Astrocyte (in vitro differentiated cells and primary cell): ENCODE measurements around the gene KMT2C. TPM values are rescaled to one million over a fixed set of nuclear protein-coding genes. Genes with fewer than 3 reads are reported as not detected.
"Not testable (repeated sequence)": the region's sequence is repeated elsewhere in the genome, so short reads cannot be mapped to it uniquely, and the experiment has no call there.

Experiments used
- DNase-seq: peaks from one replicate; pipeline ENCODE4 v3.0.0-alpha.2; 2010; ENCODE audit warnings: low read depth
- FAIRE-seq: peaks from 2 replicates; lab custom pipeline; 2011; peaks lifted over from hg19 to GRCh38; lab: Jason Lieb, UNC
- H2AFZ ChIP-seq: 2 replicates; pipeline ENCODE4 v1.6.0; 2012; ENCODE audit warnings: low read depth, low read length, inconsistent platforms
- H3K27ac ChIP-seq: 2 replicates; pipeline ENCODE4 v1.5.1; 2011; ENCODE audit warnings: low read depth, low read length, inconsistent platforms
- H3K27me3 ChIP-seq: 2 replicates; pipeline ENCODE4 v1.6.0; 2011; ENCODE audit warnings: low read length, inconsistent platforms; ENCODE audit not compliant: insufficient read depth
- H3K36me3 ChIP-seq: 2 replicates; pipeline ENCODE4 v1.5.1; 2011; ENCODE audit warnings: low read length, inconsistent platforms; ENCODE audit not compliant: insufficient read depth
- H3K4me1 ChIP-seq: 2 replicates; pipeline ENCODE4 v1.5.1; 2011; ENCODE audit warnings: low read length, inconsistent platforms; ENCODE audit not compliant: insufficient read depth
- H3K4me2 ChIP-seq: 2 replicates; pipeline ENCODE4 v1.6.0; 2012; ENCODE audit warnings: low read length, inconsistent platforms
- H3K4me3 ChIP-seq: 2 replicates; pipeline ENCODE4 v1.5.1; 2011; ENCODE audit warnings: low read depth, mild to moderate bottlenecking, low read length, inconsistent platforms; ENCODE audit not compliant: insufficient read depth
- H3K79me2 ChIP-seq: 2 replicates; pipeline ENCODE4 v1.6.0; 2012; ENCODE audit warnings: mild to moderate bottlenecking, low read length, inconsistent platforms; ENCODE audit not compliant: insufficient read depth
- H3K9ac ChIP-seq: 2 replicates; pipeline ENCODE4 v1.6.0; 2012; ENCODE audit warnings: mild to moderate bottlenecking, low read length, inconsistent platforms
- H3K9me3 ChIP-seq: 2 replicates; pipeline ENCODE4 v1.5.1; 2012; ENCODE audit warnings: low read depth, mild to moderate bottlenecking, low read length, inconsistent platforms; ENCODE audit not compliant: insufficient read depth
- H4K20me1 ChIP-seq: 2 replicates; pipeline ENCODE4 v1.6.0; 2012; ENCODE audit warnings: low read length, inconsistent platforms; ENCODE audit not compliant: insufficient read depth
- H3K27ac Mint-ChIP-seq: one replicate; pipeline ENCODE4 v1.8.0; 2021; ENCODE audit warnings: mild to moderate bottlenecking, mixed read lengths; ENCODE audit not compliant: unreplicated experiment
- H3K27me3 Mint-ChIP-seq: one replicate; pipeline ENCODE4 v1.8.0; 2021; ENCODE audit warnings: low read depth, mixed read lengths; ENCODE audit not compliant: unreplicated experiment
- H3K36me3 Mint-ChIP-seq: one replicate; pipeline ENCODE4 v1.8.0; 2021; ENCODE audit warnings: low read depth, mixed read lengths; ENCODE audit not compliant: unreplicated experiment
- H3K4me1 Mint-ChIP-seq: one replicate; pipeline ENCODE4 v1.8.0; 2021; ENCODE audit warnings: low read depth, mixed read lengths; ENCODE audit not compliant: unreplicated experiment
- H3K4me3 Mint-ChIP-seq: one replicate; pipeline ENCODE4 v1.8.0; 2021; ENCODE audit warnings: mild to moderate bottlenecking, moderate library complexity, mixed read lengths; ENCODE audit not compliant: unreplicated experiment
- H3K9me3 Mint-ChIP-seq: one replicate; pipeline ENCODE4 v1.8.0; 2021; ENCODE audit warnings: mild to moderate bottlenecking, mixed read lengths; ENCODE audit not compliant: unreplicated experiment
- CTCF ChIP-seq: IDR thresholded peaks from 2 replicates; pipeline ENCODE4 v1.5.1; 2011; ENCODE audit warnings: low read depth, mild to moderate bottlenecking, inconsistent platforms, low read length, moderate library complexity; ENCODE audit not compliant: insufficient read depth
- EZH2 ChIP-seq: IDR thresholded peaks from 2 replicates; pipeline ENCODE4 v1.6.1; 2012; ENCODE audit warnings: mild to moderate bottlenecking, low read length, inconsistent platforms; ENCODE audit not compliant: insufficient read depth
- total RNA-seq: library from RNA; stranded (reverse); gene quantifications from 2 replicates; pipeline ENCODE4 v1.2.1, GENCODE V29; 2021

Gene KMT2C
- total RNA-seq, 1 donor from 2014 or later: 59.0 TPM

- H3K36me3 Mint-ChIP-seq: no peaks in the 10 kb centered on the region
- Histone ChIP-seq H3K4me3 (no peak overlapping the region), H3K9me3 (no peaks in the 10 kb centered on the region), H4K20me1 (no peaks in the 10 kb centered on the region), H3K4me2 (no peak overlapping the region), H3K79me2 (no peaks in the 10 kb centered on the region), H3K27ac (no peak overlapping the region), H3K9ac (no peak overlapping the region), H2AFZ (no peak overlapping the region), H3K36me3 (no peaks in the 10 kb centered on the region), H3K4me1 (no peaks in the 10 kb centered on the region), H3K27me3 (no peaks in the 10 kb centered on the region)
- no peak overlapping the region for H3K27ac Mint-ChIP-seq
- DNase-seq: no peak
- peaks cover 2% of the 10 kb centered on the region for H3K27me3 Mint-ChIP-seq
- no peaks in the 10 kb centered on the region for H3K4me1 Mint-ChIP-seq
- no peak for TF ChIP-seq EZH2
- TF ChIP-seq CTCF: no peak
- no peak for FAIRE-seq
- H3K9me3 Mint-ChIP-seq: no peaks in the 10 kb centered on the region
- no peak overlapping the region for H3K4me3 Mint-ChIP-seq
Observed at GRCh38 chr7:152442330-152442835, 6.6 kb upstream of the KMT2C start.

GRCh38 chr7:152441810-152442209 is 6.0 kb upstream of the KMT2C start:
- not testable (repeated sequence) for H2AFZ ChIP-seq, H3K4me2 ChIP-seq, H4K20me1 ChIP-seq, H3K4me3 ChIP-seq, H3K36me3 ChIP-seq, H3K4me1 ChIP-seq, H3K27ac ChIP-seq, H3K79me2 ChIP-seq, H3K27ac Mint-ChIP-seq, H3K9ac ChIP-seq, H3K9me3 ChIP-seq, H3K36me3 Mint-ChIP-seq, FAIRE-seq, H3K27me3 ChIP-seq, H3K4me3 Mint-ChIP-seq, H3K9me3 Mint-ChIP-seq, H3K4me1 Mint-ChIP-seq, H3K27me3 Mint-ChIP-seq, DNase-seq

DNA sequence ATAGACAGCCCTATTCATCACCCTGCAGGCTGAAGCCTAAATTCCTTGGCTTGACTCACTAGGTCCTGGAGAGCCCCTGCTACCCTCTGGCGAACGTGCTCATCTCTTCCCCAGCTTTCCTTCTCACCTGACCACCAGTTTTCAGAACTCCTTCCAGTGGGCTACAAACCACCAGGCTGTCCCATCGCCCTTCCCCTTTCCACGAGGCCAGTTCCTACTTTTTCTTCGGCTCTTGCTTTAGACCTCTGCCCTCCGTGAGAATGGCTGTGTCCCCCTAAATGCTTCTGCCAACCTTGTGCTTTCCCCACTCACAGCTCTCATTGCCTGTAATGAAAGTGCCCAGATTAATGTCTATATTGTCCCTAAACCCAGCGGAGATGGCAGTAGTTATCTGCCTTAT is 5.4 kb upstream of the KMT2C start:
- H3K36me3 Mint-ChIP-seq, H3K27ac Mint-ChIP-seq, H3K27ac ChIP-seq, H3K9me3 Mint-ChIP-seq, H3K79me2 ChIP-seq, H3K4me2 ChIP-seq, FAIRE-seq, H3K27me3 ChIP-seq, H3K9ac ChIP-seq, H3K4me3 ChIP-seq, H4K20me1 ChIP-seq, H3K4me1 ChIP-seq, H3K9me3 ChIP-seq, H3K27me3 Mint-ChIP-seq, H3K4me3 Mint-ChIP-seq, DNase-seq, H3K4me1 Mint-ChIP-seq, H2AFZ ChIP-seq, H3K36me3 ChIP-seq: not testable (repeated sequence)

DNA sequence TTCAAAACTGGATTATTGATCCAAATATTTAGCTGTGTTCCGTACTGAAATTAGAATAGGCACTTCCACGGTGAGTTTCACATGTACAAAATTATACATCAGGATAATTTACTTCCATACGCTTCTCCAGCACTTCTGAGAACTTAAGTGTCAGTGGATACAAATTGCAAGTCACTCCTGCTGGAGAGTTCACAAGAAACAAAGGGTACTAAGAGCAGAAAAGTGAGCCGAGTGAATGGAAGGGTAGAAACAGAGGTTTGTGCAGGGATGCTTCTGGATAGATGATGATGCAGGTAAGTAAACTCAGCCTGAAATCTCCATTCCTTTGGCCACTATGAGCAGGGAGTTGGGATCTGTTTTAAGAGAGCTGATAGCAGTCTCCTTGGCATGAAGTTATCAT is 2.2 kb upstream of the KMT2C start:
- Histone ChIP-seq H4K20me1 (peaks cover 18% of the 10 kb centered on the region), H3K79me2 (peaks cover 22% of the 10 kb centered on the region)
- H3K4me2 ChIP-seq, H3K4me1 ChIP-seq, H3K9ac ChIP-seq, H3K27ac ChIP-seq, FAIRE-seq, H3K36me3 Mint-ChIP-seq, H3K4me1 Mint-ChIP-seq, H3K27ac Mint-ChIP-seq, H3K4me3 Mint-ChIP-seq, H3K27me3 ChIP-seq, H3K4me3 ChIP-seq, H3K27me3 Mint-ChIP-seq, DNase-seq, H3K9me3 Mint-ChIP-seq, H2AFZ ChIP-seq, H3K9me3 ChIP-seq, H3K36me3 ChIP-seq: not testable (repeated sequence)

- H3K36me3 ChIP-seq, DNase-seq, FAIRE-seq, H3K9me3 ChIP-seq, H3K27me3 ChIP-seq, H3K36me3 Mint-ChIP-seq, H3K27me3 Mint-ChIP-seq, H3K9me3 Mint-ChIP-seq, H3K4me1 Mint-ChIP-seq: not testable (repeated sequence)
- peak overlapping the region; percentile 88 for H3K4me3 Mint-ChIP-seq
- Histone ChIP-seq H3K27ac (peak overlapping the region; percentile 77), H4K20me1 (peaks cover 28% of the 10 kb centered on the region), H3K79me2 (peaks cover 31% of the 10 kb centered on the region), H2AFZ (peak overlapping the region; percentile 79), H3K4me2 (peak overlapping the region; percentile 91), H3K4me3 (peak overlapping the region; percentile 63), H3K4me1 (peaks cover 11% of the 10 kb centered on the region), H3K9ac (peak overlapping the region; percentile 90)
- H3K27ac Mint-ChIP-seq: peak overlapping the region; percentile 94
Observed at GRCh38 chr7:152436931-152437575, 1.2 kb upstream of the KMT2C start.
